Subcutaneous abdominal adipose tissue (tissue), 5 donors: ENCODE data around the gene PRR35.

Experiments
- H3K27ac ChIP-seq: one replicate; pipeline ENCODE4 v1.7.0; 2013; ENCODE audit warnings: low read depth, mild to moderate bottlenecking, inconsistent platforms, low read length, moderate library complexity
- H3K27me3 ChIP-seq, 5 donors: one replicate each; pipeline ENCODE4 v1.7.0; 2013; ENCODE audit warnings: low read length in 5 of 5, inconsistent platforms in 1 of 5; ENCODE audit not compliant: control insufficient read depth in 5 of 5, insufficient read depth in 4 of 5
- H3K36me3 ChIP-seq, 5 donors: one replicate each; pipeline ENCODE4 v1.7.0; 2013; ENCODE audit warnings: low read length in 5 of 5; ENCODE audit not compliant: control insufficient read depth in 5 of 5, insufficient read depth in 5 of 5
- H3K4me1 ChIP-seq, 5 donors: one replicate each; pipeline ENCODE4 v1.7.0; 2013; ENCODE audit warnings: low read length in 5 of 5, mild to moderate bottlenecking in 3 of 5, moderate library complexity in 1 of 5; ENCODE audit not compliant: control insufficient read depth in 5 of 5, insufficient read depth in 5 of 5
- H3K4me3 ChIP-seq, 5 donors: one replicate each; pipeline ENCODE4 v1.7.0; 2013; ENCODE audit warnings: low read length in 5 of 5, low read depth in 1 of 5
- H3K9ac ChIP-seq, 5 donors: one replicate each; pipeline ENCODE4 v1.7.0; 2013; ENCODE audit warnings: low read length in 5 of 5, mild to moderate bottlenecking in 4 of 5, moderate library complexity in 3 of 5
- H3K9me3 ChIP-seq, 5 donors: one replicate each; pipeline ENCODE4 v1.7.0; 2013; ENCODE audit warnings: low read length in 5 of 5; ENCODE audit not compliant: control insufficient read depth in 5 of 5
- donor health status: healthy.
- donor health status: healthy.
- donor health status: healthy.
- donor health status: healthy.
- donor health status: healthy.

The PRR35 gene

DNA sequence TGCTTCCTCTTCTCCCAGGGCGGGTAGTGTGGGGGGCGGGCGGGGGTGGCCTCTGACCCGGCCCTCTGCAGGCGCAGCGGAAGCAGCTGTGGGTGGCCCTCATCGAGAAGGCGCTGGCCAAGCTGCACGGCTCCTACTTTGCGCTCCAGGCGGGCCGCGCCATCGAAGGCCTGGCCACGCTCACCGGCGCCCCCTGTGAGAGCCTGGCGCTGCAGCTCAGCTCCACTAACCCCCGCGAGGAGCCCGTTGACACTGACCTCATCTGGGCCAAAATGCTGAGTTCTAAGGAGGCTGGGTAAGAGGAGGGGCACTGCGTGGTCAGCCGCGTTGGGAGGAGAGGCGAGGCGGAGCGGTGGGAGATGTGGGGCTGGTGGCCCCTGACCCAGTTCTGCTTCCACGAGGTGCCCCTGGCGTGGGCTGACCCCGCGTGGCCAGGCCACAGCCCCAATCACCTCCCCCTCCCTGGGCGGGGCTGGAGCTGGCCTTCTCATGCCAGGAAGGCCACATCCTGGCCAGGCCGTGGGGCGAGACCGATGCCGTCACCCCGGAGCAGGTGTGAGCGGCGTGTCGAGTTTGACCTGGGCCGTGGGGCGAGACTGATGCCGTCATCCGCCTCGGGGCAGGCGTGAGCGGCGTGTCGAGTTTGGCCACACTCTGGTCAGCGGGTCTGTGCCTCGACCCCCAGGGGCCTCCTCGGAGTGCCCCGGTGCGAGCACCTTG lies 10.5 kb upstream of the PRR35 start:
- Histone ChIP-seq H3K36me3 (peaks cover 0 to 54% (median 34%) of the 10 kb centered on the region in 5 donors), H3K4me3 (no peak overlapping the region), H3K27me3 (no peaks in the 10 kb centered on the region), H3K4me1 (peaks cover 0 to 13% (median 5%) of the 10 kb centered on the region in 5 donors), H3K27ac (no peak overlapping the region), H3K9me3 (no peaks in the 10 kb centered on the region), H3K9ac (no peak overlapping the region)

DNA sequence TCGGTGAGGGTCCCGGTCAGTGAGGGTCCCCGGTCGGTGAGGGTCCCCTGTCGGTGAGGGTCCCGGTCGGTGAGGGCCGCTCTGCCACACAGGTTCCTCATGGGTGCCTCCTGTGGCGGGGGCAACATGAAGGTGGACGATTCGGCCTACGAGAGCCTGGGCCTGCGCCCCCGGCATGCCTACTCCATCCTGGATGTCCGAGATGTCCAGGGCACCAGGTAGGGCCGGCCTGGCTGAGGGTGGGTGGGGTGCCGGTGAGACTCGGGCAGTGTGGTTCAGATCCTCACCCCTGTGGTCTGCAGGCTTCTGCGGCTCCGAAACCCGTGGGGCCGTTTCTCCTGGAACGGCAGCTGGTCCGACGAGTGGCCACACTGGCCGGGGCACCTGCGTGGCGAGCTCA lies 9.0 kb upstream of the PRR35 start:
- Histone ChIP-seq H3K9me3 (no peaks in the 10 kb centered on the region), H3K27me3 (no peaks in the 10 kb centered on the region), H3K9ac (no peak overlapping the region), H3K4me3 (no peak overlapping the region), H3K36me3 (peaks cover 0 to 49% (median 34%) of the 10 kb centered on the region in 5 donors), H3K4me1 (peaks cover 0 to 15% (median 5%) of the 10 kb centered on the region in 5 donors), H3K27ac (no peak overlapping the region)

DNA sequence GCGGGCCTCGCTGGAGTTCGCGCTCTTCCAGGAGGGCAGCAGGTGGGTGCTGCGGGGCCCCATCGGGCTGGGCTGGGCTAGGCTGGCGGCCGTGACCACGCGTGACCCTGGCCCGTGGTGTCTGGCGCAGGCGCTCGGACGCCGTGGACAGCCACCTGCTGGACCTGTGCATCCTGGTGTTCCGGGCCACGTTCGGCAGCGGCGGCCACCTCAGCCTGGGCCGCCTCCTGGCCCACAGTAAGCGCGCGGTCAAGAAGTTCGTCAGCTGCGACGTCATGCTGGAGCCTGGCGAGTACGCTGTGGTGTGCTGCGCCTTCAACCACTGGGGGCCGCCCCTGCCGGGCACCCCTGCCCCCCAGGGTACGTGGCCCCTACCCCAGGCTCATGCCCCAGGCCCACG lies 8.0 kb upstream of the PRR35 start:
- no peak overlapping the region for H3K4me3 ChIP-seq
- no peak overlapping the region for H3K27ac ChIP-seq
- H3K9ac ChIP-seq = no peak overlapping the region
- H3K4me1 ChIP-seq = peaks cover 0 to 10% (median 4%) of the 10 kb centered on the region in 5 donors
- H3K27me3 ChIP-seq = peaks cover 0 to 3% (median 0%) of the 10 kb centered on the region in 5 donors
- H3K36me3 ChIP-seq = peaks cover 0 to 44% (median 34%) of the 10 kb centered on the region in 5 donors
- H3K9me3 ChIP-seq = no peaks in the 10 kb centered on the region

DNA sequence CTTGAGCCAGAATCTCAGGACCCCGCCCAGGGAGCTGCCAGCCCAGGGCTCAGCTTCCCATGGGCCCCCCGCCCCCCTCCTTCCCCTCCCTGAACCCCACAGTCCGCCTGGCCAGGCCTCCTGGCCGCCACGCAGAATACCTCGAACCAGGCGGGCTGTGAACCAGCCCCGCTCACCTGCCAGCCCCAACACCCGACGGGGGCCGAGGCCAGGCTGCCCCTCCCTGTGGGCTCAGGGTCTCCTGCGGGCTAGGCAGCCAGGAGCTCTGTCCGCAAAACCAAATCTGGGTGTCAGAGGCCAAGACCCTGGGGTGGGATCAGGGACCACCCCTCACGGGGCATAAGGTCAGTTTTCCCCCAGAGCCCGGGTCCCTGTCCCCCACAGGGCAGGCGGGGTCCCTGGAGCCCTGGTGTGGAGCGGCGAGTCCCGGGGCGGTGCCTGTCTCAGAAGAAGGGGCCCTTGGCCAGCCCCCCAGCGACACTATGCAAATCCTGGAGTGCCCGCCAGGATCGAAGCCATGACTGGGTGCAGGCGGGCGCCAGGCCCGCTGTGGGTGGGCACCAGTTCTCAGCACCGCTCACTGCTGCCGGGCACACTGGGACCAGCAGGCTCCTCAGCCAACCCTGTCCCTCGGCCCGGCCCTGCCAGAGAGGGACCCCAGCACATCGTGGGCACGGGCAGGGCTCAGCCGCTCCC lies 6.4 kb upstream of the PRR35 start:
- Histone ChIP-seq H3K27me3 (peaks cover 3 to 14% (median 7%) of the 10 kb centered on the region in 5 donors), H3K4me1 (peaks cover 0 to 5% (median 0%) of the 10 kb centered on the region in 5 donors), H3K27ac (no peak overlapping the region), H3K4me3 (no peak overlapping the region), H3K9me3 (no peaks in the 10 kb centered on the region), H3K9ac (no peak overlapping the region), H3K36me3 (peaks cover 0 to 31% (median 26%) of the 10 kb centered on the region in 5 donors)

DNA sequence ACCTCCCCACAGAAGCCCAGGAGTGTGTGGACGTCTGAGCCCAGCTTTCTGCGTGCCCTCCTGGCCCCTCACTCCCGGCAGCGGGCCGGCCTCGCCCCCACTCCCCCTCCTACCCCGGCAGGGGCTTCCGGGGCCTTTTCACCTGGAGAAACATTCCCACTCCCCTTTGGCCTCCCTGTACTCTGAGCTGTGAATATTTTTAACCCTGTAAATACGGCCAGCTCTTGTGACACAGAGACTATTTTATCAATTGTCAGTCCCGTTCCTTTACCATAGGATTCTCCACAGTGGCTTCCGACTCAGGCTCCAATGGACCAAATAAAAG lies 5.9 kb upstream of the PRR35 start:
- Histone ChIP-seq H3K9ac (no peak overlapping the region), H3K27me3 (peaks cover 8 to 19% (median 11%) of the 10 kb centered on the region in 5 donors), H3K4me1 (peaks cover 0 to 8% (median 0%) of the 10 kb centered on the region in 5 donors), H3K36me3 (peaks cover 0 to 27% (median 22%) of the 10 kb centered on the region in 5 donors), H3K9me3 (no peaks in the 10 kb centered on the region), H3K4me3 (no peak overlapping the region), H3K27ac (no peak overlapping the region)

DNA sequence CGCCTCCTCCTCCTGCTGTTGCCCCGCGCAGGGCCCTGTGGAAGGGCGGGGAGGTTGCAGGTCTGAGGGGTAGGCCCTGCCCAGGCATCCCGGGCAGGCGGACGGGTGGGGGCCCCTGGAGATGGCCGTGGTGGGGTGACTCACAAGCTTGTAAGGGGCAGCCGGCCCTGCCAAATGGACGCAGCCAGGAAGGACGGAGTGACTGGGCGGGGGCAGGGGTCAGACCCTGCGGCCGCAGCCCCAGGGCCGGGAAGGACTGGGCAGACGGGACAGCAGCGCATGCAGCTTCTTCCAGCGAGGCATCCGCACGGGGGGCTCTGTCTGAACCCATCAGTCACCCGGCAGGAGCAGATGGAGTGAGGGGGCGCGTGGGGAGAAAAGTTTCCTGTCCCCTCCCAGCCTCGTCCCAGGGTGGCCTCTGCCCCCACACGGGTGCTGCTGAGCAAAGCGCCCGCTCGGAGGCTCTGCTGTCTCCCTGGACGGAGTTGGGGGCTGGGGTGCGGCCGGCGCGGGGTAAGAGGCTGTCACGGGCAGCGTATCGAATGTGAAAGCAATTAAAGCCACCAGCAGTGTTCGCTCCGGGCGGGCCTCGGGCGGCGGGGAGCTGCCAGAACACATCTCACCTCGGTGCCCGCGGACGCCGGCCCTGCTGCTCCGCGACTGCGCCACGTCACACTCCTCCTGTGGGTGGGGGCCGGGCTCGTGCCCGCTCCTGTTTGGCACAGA lies 5.4 kb upstream of the PRR35 start:
- peaks cover 13 to 24% (median 17%) of the 10 kb centered on the region in 5 donors for H3K27me3 ChIP-seq
- no peak overlapping the region for H3K9ac ChIP-seq
- peaks cover 0 to 23% (median 19%) of the 10 kb centered on the region in 5 donors for H3K36me3 ChIP-seq
- H3K9me3 ChIP-seq = no peaks in the 10 kb centered on the region
- peak overlapping the region in 2 of 5 donors; percentile 4 to 40 for H3K4me3 ChIP-seq
- no peak overlapping the region for H3K27ac ChIP-seq
- peaks cover 0 to 13% (median 3%) of the 10 kb centered on the region in 5 donors for H3K4me1 ChIP-seq

DNA sequence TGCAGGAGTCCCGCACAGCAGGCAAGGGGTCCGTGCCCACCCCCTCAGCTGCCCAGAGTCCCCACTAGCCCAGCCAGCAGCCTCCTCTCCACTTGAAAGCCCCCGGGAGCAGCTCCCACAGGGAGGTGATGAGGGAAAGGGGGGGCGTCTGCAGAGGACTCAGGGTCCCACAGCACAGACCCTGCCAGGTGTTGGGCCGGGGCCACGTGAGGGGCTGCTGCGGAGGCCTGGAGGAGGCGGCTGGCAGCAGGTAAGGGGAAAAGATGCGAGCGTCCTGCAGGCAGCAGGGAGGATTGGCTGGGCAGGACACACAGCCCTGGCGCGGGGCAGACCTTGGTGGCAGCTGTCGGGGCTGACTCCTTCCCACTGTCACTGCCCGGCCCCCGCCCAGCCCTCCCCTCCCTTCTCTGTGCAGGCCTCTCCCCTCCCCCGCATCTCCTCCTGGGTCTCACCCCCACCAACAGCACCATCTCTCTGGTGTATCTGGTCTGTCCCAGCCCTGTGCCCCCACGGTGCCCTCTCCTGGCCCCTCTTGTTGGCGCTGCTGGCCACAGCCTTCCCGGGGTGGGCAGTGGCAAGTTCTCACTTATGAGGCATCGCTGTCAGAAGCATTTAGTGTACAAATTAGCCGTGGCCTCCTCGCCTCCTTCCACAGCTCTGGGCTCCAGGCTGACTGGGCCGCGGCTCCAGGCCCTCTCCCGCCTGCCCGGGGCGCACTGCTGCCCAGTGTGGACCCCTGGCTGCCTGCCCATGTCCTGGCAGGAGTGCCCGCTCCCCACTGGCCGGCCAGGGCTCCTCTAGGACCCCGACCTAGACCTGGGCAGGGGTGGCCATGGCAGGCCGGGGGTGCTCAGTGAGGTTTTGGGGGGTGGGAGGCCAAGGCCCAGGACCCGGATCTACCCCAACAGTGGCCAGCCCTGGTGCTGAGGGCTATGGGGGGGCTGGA lies 4.4 kb upstream of the PRR35 start:
- no peaks in the 10 kb centered on the region for H3K9me3 ChIP-seq
- H3K27ac ChIP-seq = no peak overlapping the region
- H3K36me3 ChIP-seq = peaks cover 0 to 19% (median 17%) of the 10 kb centered on the region in 5 donors
- no peak overlapping the region for H3K4me3 ChIP-seq
- peaks cover 0 to 13% (median 3%) of the 10 kb centered on the region in 5 donors for H3K4me1 ChIP-seq
- H3K27me3 ChIP-seq = peaks cover 13 to 26% (median 18%) of the 10 kb centered on the region in 5 donors
- no peak overlapping the region for H3K9ac ChIP-seq

DNA sequence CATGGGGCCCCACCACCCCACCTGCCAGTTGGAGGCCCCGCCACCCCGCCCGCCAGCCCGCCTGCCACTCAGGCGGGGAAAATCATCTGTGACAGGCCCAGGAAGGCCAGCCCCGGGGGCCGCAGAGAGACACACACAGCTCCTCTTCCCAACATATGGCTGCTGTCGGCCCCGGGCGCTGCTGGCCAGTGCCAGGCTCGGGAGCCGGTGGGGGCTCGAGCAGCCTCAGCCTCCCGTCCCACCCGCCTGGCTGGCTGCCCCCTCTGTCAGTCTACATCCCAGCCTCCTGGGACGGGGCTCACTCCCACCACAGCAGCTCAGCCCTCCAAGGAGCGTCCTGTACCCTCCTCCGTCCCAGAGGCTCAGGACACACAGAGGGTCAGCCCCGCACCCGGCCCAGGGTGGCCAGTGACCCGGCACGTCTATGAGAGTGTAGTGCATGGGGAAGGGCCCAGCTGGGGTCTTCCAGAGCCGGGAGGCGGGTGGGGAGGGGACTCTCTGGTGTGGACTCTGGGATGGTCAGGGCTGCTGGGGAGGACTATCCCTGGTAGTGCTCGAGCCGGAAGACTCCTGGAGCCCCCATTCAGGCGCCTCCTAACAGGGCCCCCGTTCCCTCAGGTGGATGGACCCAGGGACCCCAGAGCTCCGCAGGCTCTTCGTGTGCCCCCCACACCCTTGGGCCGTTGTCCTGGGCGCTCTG lies 3.6 kb upstream of the PRR35 start:
- Histone ChIP-seq H3K4me1 (peaks cover 0 to 13% (median 3%) of the 10 kb centered on the region in 5 donors), H3K9ac (no peak overlapping the region), H3K9me3 (no peaks in the 10 kb centered on the region), H3K27me3 (peaks cover 20 to 34% (median 26%) of the 10 kb centered on the region in 5 donors), H3K27ac (no peak overlapping the region), H3K4me3 (no peak overlapping the region), H3K36me3 (peaks cover 0 to 13% (median 12%) of the 10 kb centered on the region in 5 donors)
